ENCODE measurements around the gene C6orf47.

DNA sequence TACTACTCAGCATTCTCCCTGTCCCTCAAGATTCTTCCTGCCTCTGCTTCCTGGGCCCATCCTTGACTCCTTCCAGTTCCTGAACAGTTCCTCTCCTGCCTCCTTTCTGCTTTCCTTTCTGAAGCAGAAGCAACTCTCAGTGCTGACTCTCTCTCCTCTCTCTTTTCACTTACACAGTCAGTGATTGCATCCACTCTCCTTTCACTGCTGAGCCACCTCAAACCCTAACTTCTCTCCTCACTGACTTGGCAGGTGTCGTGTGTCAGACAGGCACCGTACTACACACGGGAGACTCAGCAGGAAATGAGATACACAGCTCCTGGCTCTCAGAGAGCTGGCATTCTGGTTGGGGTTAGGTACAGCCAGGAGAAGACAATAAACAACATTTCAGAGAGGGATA is 37.0 kb upstream of the C6orf47 start:
- TF ChIP-seq, protein P1, sequence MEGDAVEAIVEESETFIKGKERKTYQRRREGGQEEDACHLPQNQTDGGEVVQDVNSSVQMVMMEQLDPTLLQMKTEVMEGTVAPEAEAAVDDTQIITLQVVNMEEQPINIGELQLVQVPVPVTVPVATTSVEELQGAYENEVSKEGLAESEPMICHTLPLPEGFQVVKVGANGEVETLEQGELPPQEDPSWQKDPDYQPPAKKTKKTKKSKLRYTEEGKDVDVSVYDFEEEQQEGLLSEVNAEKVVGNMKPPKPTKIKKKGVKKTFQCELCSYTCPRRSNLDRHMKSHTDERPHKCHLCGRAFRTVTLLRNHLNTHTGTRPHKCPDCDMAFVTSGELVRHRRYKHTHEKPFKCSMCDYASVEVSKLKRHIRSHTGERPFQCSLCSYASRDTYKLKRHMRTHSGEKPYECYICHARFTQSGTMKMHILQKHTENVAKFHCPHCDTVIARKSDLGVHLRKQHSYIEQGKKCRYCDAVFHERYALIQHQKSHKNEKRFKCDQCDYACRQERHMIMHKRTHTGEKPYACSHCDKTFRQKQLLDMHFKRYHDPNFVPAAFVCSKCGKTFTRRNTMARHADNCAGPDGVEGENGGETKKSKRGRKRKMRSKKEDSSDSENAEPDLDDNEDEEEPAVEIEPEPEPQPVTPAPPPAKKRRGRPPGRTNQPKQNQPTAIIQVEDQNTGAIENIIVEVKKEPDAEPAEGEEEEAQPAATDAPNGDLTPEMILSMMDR (conservative IDR thresholded peaks at IDR 0.05): no peak
- TF ChIP-seq EZH2 (IDR thresholded peaks at IDR 0.05; ENCODE audit: low read depth): no peak
